Muscle layer of colon (tissue), 2 donors: ENCODE measurements around the gene FOXRED2.

ENCODE experiments used
- H3K27ac ChIP-seq: one replicate; pipeline ENCODE4 v1.7.0; 2013; ENCODE audit warnings: low read depth, mild to moderate bottlenecking, low read length, moderate library complexity
- H3K27me3 ChIP-seq, 2 donors: one replicate each; pipeline ENCODE4 v1.7.0; 2013; ENCODE audit warnings: low read length in 2 of 2, mild to moderate bottlenecking in 2 of 2; ENCODE audit not compliant: insufficient read depth in 2 of 2, control insufficient read depth in 1 of 2
- H3K36me3 ChIP-seq: one replicate; pipeline ENCODE4 v1.7.0; 2013; ENCODE audit warnings: mild to moderate bottlenecking, low read length; ENCODE audit not compliant: insufficient read depth
- H3K4me1 ChIP-seq: one replicate; pipeline ENCODE4 v1.7.0; 2013; ENCODE audit warnings: mild to moderate bottlenecking, low read length; ENCODE audit not compliant: insufficient read depth
- H3K4me3 ChIP-seq, 2 donors: one replicate each; pipeline ENCODE4 v1.7.0; 2013; ENCODE audit warnings: low read length in 2 of 2, low read depth in 1 of 2, mild to moderate bottlenecking in 1 of 2, moderate library complexity in 1 of 2
- H3K9ac ChIP-seq: one replicate; pipeline ENCODE4 v1.7.0; 2013; ENCODE audit warnings: low read length
- H3K9me3 ChIP-seq: one replicate; pipeline ENCODE4 v1.7.0; 2013; ENCODE audit warnings: mild to moderate bottlenecking, low read length
- donor health status: abdominal sarcoma.
- donor health status: Adenocarcinoma of cecum.

The FOXRED2 gene

DNA sequence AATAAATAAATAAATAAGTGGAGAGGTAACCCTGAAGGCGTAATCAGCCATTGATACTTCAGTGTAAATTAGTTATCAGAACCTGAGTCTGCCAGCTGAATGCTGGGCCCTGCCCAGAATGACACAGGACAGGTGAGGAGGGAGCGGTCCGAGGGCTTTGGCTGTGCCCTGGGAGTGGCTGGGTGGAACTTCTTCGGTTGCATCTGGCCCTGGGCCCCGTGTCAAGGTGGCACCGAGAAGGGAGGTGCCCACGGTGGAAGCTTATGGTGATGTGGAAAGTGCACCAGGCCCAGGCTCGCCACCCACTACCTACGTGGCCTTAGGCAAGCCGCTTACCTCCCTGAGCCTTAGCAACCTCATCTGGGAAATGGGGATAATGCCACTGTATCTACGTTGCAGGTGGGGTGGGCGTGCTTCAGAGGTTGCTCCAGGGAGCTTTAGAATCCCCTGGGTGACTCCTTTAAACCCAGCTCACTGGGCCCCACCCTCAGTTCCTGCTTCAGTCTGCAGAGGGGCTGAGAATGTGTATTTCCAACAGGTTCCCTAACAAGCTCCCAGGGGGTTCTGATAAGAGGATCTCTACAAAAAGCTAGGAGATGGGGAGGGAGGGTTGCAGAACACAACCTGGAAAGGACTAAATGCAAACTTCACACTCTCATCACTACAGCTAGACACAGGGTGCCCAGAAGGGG lies 64.2 kb downstream of the FOXRED2 start:
- Histone ChIP-seq H3K4me1 (no peaks in the 10 kb centered on the region), H3K27ac (no peak overlapping the region), H3K27me3 (no peaks in the 10 kb centered on the region), H3K36me3 (no peaks in the 10 kb centered on the region), H3K4me3 (no peak overlapping the region), H3K9me3 (no peaks in the 10 kb centered on the region), H3K9ac (no peak overlapping the region)

DNA sequence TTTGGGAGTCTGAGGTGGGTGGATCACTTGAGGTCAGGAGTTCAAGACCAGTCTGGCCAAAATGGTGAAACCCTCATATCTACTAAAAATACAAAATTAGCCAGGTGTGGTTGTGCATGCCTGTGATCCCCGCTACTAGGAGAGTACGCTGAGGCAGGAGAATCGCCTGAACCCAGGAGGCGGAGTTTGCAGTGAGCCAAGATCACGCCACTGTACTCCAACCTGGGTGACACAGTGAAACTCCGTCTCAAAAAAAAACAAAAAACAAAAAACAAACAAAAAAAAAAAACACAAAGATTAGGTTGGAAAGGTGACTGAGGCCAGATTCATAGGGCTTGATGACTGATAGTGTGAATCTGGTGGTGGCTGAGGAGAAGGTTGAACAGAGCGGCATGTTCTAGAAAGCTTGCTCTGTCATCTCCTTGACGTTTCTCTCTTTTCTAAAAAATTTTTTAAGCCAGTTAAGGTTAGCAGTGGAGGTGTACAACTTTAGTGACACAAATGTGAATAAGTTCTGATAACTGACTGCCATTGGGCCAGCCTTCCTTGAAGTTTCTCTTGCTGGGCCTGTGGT lies 66.3 kb downstream of the FOXRED2 start:
- no peak overlapping the region for H3K27ac ChIP-seq

DNA sequence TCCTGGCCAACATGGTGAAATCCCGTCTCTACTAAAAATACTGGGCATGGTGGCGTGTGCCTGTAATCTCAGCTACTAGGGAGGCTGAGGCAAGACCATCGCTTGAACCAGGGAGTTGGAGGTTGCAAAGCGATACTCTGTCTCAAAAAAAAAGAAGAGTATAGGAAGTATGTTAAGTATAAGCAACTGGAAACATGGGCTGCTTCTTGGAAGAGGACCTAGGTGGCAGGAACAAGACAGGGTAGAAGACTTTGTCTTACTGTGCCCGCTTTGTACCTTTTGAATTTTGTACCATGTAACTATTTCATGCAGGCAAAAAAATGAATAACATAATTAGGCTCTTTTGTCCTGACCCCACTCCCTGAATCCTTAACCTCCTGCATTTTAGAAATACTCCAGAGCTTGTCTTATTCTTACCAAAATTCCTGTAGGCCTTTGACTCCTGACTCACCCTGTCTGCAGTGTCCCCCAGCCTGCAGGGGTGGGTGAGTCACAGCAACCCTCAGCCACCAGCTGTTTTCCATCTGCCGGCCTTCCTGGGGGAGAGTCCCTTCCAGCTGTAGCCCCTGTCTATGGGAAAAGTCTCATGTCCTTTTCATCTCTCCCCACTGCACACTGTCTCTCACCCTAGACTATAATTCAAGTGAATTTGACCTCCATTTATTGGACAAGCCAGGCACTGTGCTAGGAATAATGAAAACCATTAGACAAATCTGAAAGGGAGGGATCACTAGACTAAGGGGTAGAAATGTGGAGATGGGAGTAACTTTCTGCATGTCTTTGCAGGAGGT lies 67.2 kb downstream of the FOXRED2 start:
- Histone ChIP-seq H3K27ac (no peak overlapping the region), H3K27me3 (no peaks in the 10 kb centered on the region), H3K4me1 (peaks cover 3% of the 10 kb centered on the region), H3K36me3 (no peaks in the 10 kb centered on the region), H3K9ac (no peak overlapping the region), H3K4me3 (no peak overlapping the region), H3K9me3 (no peaks in the 10 kb centered on the region)

More for the DNA sequence above, 66.3 kb downstream of the FOXRED2 start:
- no peaks in the 10 kb centered on the region for H3K9me3 ChIP-seq
- H3K4me3 ChIP-seq: no peak overlapping the region
- H3K4me1 ChIP-seq: no peaks in the 10 kb centered on the region
- H3K27me3 ChIP-seq: no peaks in the 10 kb centered on the region
- no peak overlapping the region for H3K9ac ChIP-seq
- no peaks in the 10 kb centered on the region for H3K36me3 ChIP-seq
